Adipose tissue (tissue), 3 donors: ENCODE results near the gene RAB3IP. TPM values are rescaled to one million over a fixed set of nuclear protein-coding genes. Genes with fewer than 3 reads are reported as not detected.

Experiments used
- H3K27ac ChIP-seq: one replicate; pipeline ENCODE4 v1.5.1; 2013; ENCODE audit warnings: low read depth, low read length
- WGBS, 3 donors: extraction: QIAGEN DNeasy Blood & Tissue Kit; methylation state at CpG; one replicate each; pipeline ENCODE4 v1.1.7; 2013; 5-methylcytosine and 5-hydroxymethylcytosine counted together
- polyA plus RNA-seq, 3 donors: library from polyadenylated mRNA; stranded (reverse); fragments of 200-250 nt; gene quantifications; one replicate each; pipeline ENCODE4 v1.2.3, GENCODE V29; 2013
- donor health status: healthy with polysubstance abuse.
- donor health status: Bipolar disorder and iron deficiency.
- donor health status: healthy.

Gene RAB3IP
- polyA plus RNA-seq, 3 donors = 1.9 to 13.6 (median 4.4) TPM

DNA sequence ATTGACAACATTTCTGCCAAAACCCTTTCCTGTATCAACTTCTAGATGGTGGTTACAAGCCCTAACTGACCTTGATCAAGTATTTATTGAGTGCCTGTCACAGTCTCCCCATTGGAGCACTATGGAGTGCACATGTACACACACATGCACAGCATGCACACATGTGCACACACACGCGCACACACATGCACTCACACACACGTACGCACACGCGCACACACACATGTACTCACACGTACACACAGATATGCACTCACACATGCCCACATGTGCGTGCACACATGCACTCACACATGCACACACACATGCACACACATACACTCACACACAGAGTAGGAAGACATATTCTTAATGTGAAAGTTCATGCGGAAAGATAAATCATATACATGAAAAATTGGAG, 130.0 kb downstream of the RAB3IP start:
- no peak overlapping the region for H3K27ac ChIP-seq
- WGBS, 3 donors = 90 to 98% (median 96%) methylated on average over 9 of the region's 9 CpGs

DNA sequence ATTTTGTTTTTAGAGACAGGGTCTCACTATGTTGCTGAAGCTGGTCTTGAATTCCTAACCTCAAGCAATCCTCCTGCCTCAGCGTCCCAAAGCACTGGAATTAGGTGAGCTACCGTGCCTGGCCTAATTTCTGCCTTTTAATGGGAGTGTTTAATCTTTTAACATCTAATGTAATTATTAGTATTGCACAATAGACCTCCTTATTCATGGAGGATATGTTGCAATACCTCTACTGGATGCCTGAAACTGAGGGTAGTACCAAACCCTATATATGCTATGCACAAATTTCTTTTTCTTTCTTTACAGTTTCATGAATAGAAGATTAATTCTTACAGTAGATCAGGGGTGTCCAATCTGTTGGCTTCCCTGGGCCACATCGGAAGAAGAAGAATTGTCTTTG, 134.1 kb downstream of the RAB3IP start:
- WGBS, 3 donors = 39 to 61% (median 43%) methylated on average over 3 of the region's 3 CpGs

More for the DNA sequence above, 134.1 kb downstream of the RAB3IP start:
- H3K27ac ChIP-seq = no peak overlapping the region

Other genes starting within 250 kb of the RAB3IP start
- 100 to 1,000 TPM in 1 of 3 donors, 10 to 100 TPM in 2; 57.0 to 113 (median 99.0) TPM for gene CCT2, start 153.4 kb upstream of the RAB3IP start, polyA plus RNA-seq
- gene LRRC10, start 128.0 kb upstream of the RAB3IP start, polyA plus RNA-seq = not detected
- gene BEST3, start 39.6 kb upstream of the RAB3IP start, polyA plus RNA-seq = under 1 TPM in 2 of 3 donors, not detected in 1; 0.04 to 0.24 TPM
- under 1 TPM in 1 of 3 donors, not detected in 2; 0.08 TPM for gene MYRFL, start 86.4 kb downstream of the RAB3IP start, polyA plus RNA-seq